Stimulated activated CD8-positive, alpha-beta memory T cell treated with anti-CD3 and anti-CD28 coated beads, Interleukin-12 subunit alpha, Interleukin-12 subunit beta, amount 100 ng/mL, for 1 hour (primary cell): ENCODE results near the gene ALK.

Source experiments
- DNase-seq: peaks from one replicate; pipeline ENCODE4 v3.0.0-alpha.2; 2020; ENCODE audit warnings: low read depth

The ALK gene

DNA sequence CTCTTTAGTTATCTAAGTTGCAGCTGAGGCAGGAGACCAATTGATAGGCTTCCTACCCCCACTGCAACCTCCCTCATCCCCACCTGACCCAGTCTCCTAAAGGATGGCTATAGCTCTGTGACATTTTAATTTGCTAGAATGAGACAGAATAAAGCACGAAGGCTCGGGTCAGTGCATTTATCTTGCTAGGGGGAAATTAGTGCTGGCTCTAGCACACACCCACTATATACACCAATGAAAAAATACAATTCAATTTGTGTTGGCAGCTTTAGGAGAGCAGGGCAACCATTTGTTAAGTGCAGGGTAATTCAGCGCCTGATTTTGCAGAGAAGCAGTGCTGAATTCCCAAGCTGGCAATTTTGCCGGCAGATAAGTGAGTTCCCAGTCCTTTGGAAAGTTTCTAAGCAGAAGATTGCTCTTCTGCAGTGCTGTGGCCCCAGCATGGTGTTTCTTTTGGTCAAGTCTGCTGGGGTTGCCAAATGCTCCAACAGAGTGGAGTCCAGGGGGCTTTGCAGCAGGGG lies 346.0 kb downstream of the ALK start:
- DNase-seq: no peak

DNA sequence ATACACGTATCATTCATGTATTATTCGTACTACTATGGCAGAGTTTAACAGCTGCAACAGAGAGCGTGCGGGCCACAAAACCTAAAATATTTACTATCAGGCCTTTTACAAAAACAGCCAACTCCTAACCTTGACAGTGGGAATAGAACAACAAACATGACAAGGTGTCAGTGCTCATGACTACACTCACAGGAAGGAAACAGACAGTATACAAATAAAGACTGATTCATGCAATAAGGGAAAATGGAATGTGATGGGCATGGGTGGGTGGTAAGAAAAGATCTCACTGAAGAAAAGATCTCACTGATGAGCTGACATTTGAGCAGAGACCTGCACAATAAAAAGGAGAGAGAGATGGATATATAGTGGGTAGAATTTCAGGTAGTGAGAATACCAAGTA lies 347.8 kb downstream of the ALK start:
- DNase-seq: no peak

DNA sequence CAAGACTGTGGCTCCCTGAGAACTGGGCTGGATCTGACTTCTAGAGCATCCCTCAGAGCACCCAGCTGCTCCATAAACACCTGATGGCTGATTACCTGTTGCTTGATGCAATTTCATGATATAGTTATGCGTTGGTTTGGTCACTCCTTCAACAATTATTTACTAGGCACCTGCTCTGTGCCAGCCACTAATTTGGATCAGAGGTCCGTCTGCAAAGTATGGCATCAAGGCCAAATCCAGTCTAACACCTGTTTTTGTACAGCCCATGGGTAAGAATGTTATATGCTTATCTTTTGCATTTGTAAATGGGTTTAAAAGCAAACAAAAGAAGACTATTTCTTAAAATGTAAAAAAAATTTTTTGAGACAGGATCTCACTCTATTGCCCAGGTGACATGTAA lies 348.2 kb downstream of the ALK start:
- DNase-seq: no peak

DNA sequence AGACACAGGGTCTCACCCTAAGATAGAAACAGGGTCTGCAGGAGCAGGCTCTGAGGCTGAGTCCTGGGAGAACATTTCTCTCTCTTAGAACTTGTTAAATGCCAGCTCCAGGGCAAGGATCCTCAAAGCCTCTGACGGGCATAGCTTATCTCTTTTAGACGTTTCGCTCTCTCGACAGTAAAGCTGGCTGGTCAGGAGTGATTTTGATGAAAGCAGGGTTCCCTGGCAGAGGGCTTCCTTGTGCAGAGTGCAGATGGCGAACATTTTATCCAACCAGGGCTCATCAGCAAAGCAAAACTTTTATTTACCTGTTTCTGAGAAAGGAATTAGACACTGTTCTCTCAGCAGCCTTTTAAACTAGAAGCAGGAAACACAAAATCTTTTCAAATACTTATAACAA lies 350.8 kb downstream of the ALK start:
- no peak for DNase-seq

DNA sequence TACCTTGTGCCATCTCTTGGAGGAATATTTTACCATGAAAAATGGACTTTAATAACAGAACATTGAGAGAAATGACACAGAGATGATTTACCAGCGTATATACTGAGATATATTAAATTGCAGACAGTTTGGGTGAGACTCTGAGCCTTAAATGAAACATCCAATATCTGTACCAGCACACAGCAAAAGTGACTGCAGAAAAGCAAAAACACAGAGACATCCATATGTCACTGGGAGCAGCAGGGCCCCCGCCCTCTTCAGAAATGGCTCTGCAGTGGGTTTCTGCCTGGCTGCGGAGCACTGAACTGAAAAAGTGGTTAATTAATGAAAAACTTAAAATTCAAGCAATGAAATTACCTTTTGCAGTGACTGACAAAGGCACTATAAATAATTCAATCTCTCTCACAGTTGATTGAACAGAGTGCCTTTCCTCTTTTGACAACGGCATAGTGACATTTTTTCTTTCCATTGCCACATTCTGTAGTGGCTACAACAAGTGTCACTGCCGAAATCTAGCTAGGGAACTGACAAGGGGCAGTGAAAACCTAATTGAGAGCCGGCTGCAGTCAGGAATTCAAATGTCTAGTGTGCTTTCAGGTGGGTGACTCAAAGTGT lies 353.4 kb downstream of the ALK start:
- DNase-seq: no peak

DNA sequence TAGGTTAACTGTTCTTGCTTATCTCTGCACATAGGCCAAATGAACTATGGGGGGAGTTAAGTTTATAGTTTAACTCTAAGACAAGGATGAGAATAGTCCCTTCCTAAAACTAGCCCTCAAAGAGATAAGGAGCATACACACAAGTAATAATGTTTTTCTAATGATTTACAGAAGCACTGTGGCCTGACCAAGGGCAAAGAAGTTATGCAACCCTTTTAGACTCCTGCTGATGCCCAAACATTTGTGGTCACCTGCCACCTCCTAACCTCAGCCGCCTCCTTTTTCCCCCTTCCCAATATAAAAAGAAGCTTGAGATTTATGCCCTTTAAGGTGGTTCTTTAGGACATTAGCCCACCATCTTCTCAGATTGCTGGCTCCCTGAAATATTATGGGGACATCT lies 357.7 kb downstream of the ALK start:
- no peak for DNase-seq

DNA sequence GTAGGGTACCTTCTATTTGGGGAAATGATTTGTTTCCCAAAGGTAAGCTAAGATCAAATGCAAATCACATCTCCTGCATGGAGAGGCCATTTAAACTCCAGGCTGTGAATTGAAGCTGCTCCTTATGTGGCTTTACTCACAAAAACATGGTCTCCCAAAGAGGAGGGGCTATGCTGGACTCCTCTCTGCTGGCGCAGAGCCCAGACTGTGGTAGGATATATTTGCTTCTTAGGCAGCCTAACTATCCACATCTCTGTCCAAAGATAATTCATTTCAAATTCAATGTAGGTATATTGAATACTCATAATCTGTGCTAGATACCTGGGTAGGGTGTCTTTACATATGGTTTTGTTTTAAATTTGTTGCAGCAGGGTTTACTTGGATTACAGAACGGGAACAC lies 358.5 kb downstream of the ALK start:
- no peak for DNase-seq

DNA sequence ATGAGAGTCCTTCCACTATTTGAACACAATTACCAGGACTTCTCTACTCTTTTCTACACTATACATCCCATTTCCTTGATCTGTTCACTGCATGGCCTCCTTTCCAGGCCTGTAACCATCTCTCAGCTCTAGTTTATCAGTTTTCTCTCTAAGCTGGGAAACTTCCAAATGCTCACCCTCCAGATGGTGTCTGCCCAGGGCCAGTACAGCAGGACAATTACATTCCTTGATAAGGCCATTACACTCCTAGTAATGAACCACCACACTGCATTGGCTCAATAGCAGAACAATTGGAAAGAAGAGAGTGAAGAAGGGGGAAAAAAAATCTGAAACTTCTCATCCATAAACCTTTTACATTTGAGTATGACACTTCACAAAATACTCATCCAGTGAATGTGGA lies 359.1 kb downstream of the ALK start:
- no peak for DNase-seq

DNA sequence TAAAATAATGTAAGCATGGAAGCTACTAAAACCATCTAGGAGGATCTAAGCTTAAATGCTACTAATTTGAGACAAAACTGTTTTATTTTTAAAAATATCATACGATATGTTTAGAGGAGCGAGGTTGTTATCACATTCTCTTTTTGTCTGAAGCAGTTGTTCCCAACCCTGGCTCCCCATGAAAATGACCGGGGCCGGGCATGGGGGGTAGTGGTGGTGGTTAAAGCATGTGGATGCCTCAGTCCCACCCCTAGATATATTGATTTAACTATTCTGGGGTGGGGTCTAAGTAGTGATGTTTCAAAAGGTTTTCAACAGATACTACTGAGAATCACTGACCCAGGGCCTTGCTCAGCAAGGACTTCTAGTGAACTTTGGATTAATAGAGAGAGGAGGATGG lies 359.8 kb downstream of the ALK start:
- DNase-seq: no peak

DNA sequence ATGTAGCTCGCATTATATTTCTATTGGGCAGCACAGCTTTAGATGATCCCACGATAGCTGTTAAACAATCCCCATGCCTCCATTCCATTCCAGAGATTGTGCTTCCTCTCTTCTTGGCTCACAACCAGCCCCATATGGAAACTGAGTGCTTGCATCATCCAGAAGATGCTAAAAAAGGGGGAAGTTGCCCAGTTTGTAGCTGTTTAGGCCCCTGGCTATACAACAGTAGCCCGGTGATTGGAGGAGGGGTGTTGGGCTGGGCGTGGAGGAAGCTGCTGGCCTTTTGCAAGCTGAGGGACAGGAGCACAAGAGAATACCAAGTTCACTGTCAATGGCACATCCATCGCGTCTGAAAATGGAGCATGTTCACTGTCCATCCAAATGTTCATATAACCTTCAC lies 360.2 kb downstream of the ALK start:
- no peak for DNase-seq

DNA sequence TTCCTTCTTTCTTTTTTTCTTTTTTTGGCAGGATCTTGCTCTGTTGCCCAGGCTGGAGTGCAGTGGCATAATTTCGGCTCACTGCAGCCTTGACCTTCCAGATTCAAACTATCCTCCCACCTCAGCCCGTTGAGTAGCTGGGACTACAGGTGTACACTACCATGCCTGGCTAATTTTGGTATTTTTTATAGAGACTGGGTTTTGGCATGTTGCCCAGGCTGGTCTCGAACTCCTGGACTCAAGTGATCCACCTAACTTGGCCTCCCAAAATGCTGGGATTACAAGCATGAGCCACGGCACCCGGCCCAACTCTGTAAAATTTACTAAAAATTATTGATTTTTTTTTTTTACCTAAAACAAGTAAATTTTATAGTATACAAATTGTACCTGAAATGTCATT lies 360.8 kb downstream of the ALK start:
- no peak for DNase-seq

DNA sequence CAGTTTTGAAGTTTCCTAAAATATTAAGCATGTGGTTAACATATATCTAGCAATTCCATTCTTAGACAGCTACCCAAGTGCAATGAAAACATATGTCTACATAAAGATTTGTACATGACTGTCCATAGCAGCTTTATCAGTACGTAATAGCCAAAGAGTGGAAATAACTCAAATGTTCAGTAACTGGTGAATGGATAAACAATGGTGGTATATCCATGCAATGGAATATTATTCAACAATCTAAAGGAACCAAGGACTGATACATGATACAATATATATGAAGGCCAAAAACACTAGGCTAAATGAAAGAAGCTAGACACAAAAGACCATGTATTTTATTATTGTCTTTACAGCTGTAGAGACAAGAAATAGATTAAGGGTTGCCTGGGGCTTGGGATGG lies 361.4 kb downstream of the ALK start:
- no peak for DNase-seq

DNA sequence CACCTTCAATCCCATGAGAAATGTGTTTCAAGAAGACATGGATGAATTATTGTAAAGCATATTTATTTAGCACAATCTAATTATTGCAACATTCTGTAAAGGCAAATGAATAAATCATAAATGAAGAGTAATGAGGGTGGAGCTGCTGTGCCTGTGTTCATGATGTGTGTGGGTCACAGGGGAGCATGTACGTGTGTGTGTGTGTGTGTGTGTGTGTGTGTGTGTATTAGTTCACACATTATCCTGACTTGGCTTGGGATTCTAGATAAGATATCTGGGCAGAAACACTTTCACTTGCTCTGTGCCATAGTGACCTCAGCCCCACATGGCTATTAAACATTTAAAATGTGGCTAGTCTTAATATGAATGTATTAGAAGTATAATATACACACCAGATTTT lies 361.8 kb downstream of the ALK start:
- DNase-seq: no peak

DNA sequence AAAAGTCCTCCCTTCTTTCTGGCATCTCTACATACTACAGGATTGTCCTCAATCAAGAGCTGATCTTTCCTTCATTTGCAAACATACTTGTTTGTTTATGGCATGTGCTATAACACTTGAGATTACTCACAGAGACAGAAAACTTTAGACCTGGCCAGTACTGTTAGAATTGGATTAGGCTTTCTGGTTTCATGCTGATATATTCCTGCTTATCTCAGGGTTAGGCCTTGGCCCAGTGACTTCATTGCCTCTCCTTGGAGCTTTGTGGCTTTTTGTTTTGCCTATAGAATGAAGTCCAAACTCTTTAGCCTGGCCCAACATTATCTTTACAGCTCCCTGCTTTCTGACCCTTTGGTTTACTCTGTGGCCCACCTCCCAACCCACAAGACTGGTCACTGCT lies 363.3 kb downstream of the ALK start:
- DNase-seq: no peak

DNA sequence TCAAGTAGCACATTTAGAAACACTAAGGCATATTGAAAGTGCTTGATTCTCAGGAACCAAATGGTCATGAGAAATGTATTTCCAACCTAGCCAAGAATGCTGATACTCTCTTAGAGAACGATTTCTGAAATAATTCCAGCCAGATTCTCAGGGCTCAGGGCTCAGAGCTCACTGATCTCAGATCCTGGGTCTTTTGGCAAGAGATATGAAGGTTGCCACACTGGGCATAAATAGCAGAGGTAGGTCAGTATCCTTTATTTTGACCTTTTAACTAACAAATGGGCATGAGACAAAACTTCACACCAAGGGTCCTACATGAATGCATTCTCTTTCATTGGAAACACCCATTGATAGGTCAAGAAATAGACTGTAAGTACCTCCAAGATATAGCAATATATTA lies 364.1 kb downstream of the ALK start:
- DNase-seq: no peak

DNA sequence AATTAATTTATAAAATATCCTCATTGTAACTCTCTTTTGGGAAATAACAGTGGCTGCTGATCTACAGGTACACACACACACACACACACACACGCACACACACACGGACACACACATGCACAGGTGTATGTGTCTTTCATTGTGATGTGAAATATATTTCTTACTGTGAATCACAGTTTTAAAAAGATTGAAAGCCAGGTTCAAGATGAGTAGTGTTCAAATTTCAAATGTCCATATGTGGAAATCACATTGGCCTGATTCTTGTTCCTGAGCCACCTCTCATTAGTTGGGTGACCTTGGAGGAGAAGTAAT lies 372.4 kb downstream of the ALK start:
- DNase-seq: no peak

DNA sequence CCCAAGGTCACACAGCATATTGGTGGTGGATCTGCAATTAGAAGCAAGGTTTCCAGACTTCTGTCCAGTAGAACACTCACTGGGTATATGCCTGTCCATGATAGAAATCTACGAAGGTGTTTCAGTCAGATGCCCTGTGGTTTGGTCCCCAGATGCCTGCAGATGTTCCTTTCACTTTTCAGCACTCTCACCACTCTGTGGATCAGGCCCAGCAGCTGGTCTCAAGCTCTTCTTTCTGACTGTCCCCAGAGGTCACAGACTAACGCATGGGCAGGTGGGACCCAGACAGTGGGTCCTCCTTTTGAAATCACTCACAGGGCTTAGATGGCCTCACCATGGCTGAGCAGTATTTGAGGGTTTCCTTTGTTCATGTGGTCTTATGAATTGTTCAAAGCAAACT lies 376.5 kb downstream of the ALK start:
- no peak for DNase-seq

DNA sequence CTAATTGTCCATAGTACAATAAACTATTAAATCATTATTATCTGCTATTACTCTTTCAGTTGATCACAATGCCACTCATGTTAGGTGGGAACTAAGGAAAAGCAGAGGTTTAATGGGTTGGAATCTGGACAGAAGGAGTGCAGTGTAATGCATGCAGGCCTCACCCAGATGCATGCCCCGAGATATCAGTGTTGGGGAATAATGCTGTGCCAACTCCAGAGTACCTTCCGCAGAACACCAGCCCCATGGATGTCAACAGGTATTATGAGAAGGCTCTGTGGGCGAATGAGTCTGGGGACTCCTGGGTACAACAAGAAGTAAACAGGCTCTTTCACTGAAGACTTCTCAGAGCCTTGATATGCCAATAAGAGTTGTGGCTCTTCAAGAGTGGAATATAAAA lies 377.4 kb downstream of the ALK start:
- DNase-seq: no peak

DNA sequence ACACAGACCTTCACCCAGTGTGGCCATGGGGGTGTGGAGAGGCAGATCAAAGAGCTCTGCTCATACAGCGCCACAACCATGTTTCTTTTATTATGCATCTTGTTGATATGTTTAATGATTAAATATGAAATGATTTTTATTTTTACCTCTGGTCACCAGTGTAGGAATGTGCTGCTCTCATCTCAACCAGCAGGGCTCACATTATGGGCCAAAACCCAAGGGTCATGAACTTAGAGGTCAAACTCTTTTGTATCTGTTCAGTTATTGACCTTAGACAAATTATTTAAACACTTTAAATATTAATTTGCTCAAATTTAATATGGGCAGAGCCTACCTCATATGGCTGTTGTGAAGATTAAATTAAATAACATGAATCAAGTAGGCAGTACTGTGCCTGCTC lies 386.2 kb downstream of the ALK start:
- no peak for DNase-seq

DNA sequence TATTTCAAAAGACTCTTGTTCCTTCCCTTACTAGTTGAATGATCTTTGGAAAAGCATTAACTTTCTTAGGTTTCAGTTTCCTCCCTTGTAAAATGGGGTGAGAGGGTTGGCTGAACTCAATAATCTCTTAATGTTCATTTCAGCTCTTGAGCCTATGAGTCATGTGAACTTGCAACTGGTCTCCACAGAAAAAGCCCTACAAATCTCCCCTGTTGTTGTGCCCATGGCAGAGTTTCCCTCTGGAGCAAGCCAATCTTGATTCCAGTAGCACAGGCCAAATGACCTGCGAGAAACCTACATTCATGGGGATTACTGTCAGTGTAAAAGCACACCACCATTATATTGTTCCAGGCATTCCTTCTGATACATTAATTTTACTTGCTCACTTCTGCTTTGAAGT lies 388.9 kb downstream of the ALK start:
- DNase-seq: no peak

DNA sequence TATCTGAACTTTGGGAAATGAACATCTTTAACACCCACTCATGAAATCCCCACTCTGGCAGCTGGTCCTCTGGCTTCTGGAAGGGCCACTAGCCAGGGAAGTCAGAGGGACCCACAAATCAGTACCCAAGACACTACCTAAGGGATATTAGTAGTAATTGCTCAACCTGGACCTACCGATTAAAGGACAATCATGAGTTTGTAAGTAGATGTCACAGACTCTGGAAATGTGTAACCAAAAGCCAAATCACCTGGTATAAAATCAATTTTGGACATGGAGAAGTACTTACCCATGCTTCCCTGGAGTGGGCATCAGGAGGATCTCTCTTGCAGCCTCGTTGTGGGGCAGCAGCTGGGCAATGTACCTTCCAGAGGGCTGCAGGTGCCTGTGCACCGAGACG lies 389.8 kb downstream of the ALK start:
- no peak for DNase-seq

DNA sequence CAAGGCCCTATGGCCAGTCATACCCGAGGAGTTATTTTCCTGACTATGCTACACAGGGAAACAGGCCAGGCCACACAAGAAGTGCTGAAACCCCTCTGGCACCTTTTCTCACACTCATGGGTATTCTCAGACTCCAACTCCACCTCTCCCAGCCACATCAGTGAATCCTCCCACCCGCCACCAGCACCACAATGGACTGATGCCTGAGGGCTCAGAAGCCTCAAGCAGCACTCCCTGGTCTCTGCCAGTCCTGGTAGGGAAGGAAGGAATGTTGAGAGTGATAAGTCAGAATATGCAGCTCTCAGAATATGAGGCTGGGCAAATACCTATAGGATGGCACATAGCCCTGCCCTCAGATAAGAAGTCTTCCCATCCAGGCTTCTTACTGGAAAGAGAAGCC lies 391.1 kb downstream of the ALK start:
- DNase-seq: no peak

DNA sequence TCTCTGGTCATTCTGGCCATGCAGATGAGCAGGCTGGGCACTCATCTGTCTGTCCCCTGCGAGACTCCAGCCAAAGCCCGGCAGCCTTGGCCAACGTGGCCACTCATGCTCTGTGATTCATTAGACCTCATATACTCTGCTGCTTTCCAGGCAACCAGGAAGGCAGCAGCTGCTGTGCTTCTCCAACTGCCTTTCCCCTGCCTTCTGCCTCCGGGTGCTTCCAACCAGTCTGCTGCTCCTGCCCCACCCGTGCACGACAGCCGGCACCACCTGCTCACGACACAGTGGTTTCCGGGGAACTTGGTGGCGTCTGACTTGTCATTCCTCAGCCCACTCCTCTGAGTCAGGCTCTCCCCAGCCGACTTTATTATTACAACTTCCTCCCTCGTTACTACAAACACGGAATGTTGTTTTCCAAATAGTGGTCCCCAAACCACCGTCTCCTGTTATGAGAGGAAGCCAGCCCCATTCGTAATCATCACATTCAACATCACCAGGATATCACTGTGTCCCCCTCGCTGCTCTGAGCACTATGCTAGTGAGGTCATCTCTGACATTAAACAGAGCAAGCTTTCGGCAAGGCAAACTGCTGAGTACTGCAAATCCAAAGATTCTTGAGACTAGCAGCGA lies 392.4 kb downstream of the ALK start:
- DNase-seq: no peak

DNA sequence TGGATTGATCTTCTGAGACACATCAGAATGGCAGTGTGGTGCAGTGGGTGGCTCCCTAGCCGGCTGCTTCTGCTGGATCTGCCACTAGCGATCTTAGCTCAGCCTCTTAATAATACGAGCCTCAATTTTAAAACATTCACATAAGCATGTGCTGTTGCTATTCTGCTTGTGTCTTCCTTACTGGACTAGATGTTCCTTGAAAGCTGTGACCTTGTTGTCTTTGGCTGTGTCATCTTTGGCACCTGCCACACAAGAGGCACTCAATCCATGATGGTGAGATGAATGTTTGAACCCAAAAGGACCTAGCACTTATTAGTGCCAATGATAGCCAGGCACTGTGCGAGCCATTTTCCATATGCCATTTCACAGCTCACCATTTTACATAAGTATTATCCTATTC lies 393.0 kb downstream of the ALK start:
- no peak for DNase-seq

DNA sequence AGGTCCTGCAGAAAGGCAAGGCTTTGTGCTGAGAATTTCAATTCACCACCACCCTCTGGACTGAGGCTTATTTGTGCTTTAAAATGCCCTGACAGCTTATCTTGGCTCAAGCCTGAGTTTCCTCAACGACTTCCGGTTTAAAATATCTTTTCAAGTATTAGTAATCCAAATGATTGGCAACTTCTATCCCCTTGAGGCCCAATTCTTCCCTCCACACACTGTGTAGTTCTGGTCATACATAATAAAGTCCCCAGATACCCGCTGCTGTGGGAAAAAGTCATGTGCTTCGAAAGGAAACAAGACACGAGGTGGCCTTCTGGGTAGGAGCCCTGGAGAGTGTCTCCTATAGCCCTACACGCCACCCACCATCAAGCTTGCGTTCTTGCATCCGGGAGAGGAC lies 393.4 kb downstream of the ALK start:
- DNase-seq: no peak
